Liver (tissue), 9 donors: ENCODE measurements around the gene KDM4C. TPM values are rescaled to one million over a fixed set of nuclear protein-coding genes. Genes with fewer than 3 reads are reported as not detected.

Source experiments
- DNase-seq: peaks from one replicate; pipeline ENCODE4 v3.0.0-alpha.2; 2017; ENCODE audit warnings: low spot score
- H3K27ac ChIP-seq, 2 donors: one replicate each; pipeline ENCODE4 v1.7.0; 2013; ENCODE audit warnings: inconsistent platforms in 2 of 2, low read length in 2 of 2, control low read depth in 1 of 2, low read depth in 1 of 2, mild to moderate bottlenecking in 1 of 2
- H3K27me3 ChIP-seq, 4 donors: one replicate each; pipeline versions ENCODE4 v1.6.1 to v1.7.0; 2013; ENCODE audit warnings: low read length in 3 of 4, inconsistent platforms in 1 of 4, mild to moderate bottlenecking in 1 of 4, moderate library complexity in 1 of 4; ENCODE audit not compliant: control insufficient read depth in 4 of 4, insufficient read depth in 4 of 4
- H3K36me3 ChIP-seq, 4 donors: one replicate each; pipeline versions ENCODE4 v1.6.1 to v1.7.0; 2013; ENCODE audit warnings: low read length in 3 of 4, mild to moderate bottlenecking in 3 of 4, low read depth in 1 of 4, moderate library complexity in 1 of 4; ENCODE audit not compliant: control insufficient read depth in 4 of 4, insufficient read depth in 3 of 4
- H3K4me1 ChIP-seq, 4 donors: one replicate each; pipeline versions ENCODE4 v1.6.1 to v1.7.0; 2013; ENCODE audit warnings: low read length in 3 of 4, mild to moderate bottlenecking in 3 of 4, moderate library complexity in 1 of 4; ENCODE audit not compliant: control insufficient read depth in 4 of 4, insufficient read depth in 4 of 4
- H3K4me3 ChIP-seq, 3 donors: one replicate each; pipeline versions ENCODE4 v1.6.1 to v1.7.0; 2013; ENCODE audit warnings: low read length in 3 of 3, control low read depth in 1 of 3, low read depth in 1 of 3, mild to moderate bottlenecking in 1 of 3
- H3K9ac ChIP-seq, 2 donors: one replicate each; pipeline ENCODE4 v1.7.0; 2013; ENCODE audit warnings: low read length in 2 of 2, mild to moderate bottlenecking in 2 of 2, moderate library complexity in 2 of 2, control low read depth in 1 of 2, low read depth in 1 of 2
- H3K9me3 ChIP-seq, 4 donors: one replicate each; pipeline versions ENCODE4 v1.6.1 to v1.7.0; 2013; ENCODE audit warnings: low read length in 3 of 4; ENCODE audit not compliant: control insufficient read depth in 4 of 4
- EGR1 ChIP-seq, 2 donors: IDR thresholded peaks; 2 replicates each; pipeline ENCODE4 v1.6.1; 2016 to 2018; ENCODE audit warnings: antibody characterized with exemption in 2 of 2, low read depth in 2 of 2
- FOXA1 ChIP-seq: IDR thresholded peaks from 2 replicates; pipeline ENCODE4 v1.6.1; 2016; ENCODE audit warnings: antibody characterized with exemption
- HNF4A ChIP-seq, 2 donors: conservative IDR thresholded peaks; 2 replicates each; pipeline ENCODE4 v1.6.1; 2016; ENCODE audit warnings: antibody characterized with exemption in 2 of 2, mild to moderate bottlenecking in 2 of 2
- HNF4G ChIP-seq: IDR thresholded peaks from 2 replicates; pipeline ENCODE4 v1.6.1; 2016; ENCODE audit warnings: antibody characterized with exemption
- RAD21 ChIP-seq, 2 donors: IDR thresholded peaks; 2 replicates each; pipeline ENCODE4 v1.6.1; 2016; ENCODE audit warnings: antibody characterized with exemption in 2 of 2, mild to moderate bottlenecking in 2 of 2
- RXRA ChIP-seq, 2 donors: IDR thresholded peaks; 2 replicates each; pipeline ENCODE4 v1.6.1; 2017 to 2018; ENCODE audit warnings: antibody characterized with exemption in 2 of 2, mild to moderate bottlenecking in 1 of 2
- WGBS: extraction: QIAGEN DNeasy Blood & Tissue Kit; methylation state at CpG from one replicate; pipeline ENCODE4 v1.1.7; 2013; 5-methylcytosine and 5-hydroxymethylcytosine counted together
- polyA plus RNA-seq, 2 donors: library from polyadenylated mRNA; stranded (reverse) in 1 of 2; unstranded in 1 of 2; fragments of 200-250 nt in 1 of 2; fragments of >200 nt in 1 of 2; fragmentation: Nextera tagmentation in 1 of 2; extraction: Ambion mirVana in 1 of 2; gene quantifications; one replicate each; pipeline versions ENCODE4 v1.2.1 to v1.2.3, GENCODE V29; 2013 to 2015
- total RNA-seq, 2 donors: library from RNA; depleted of rRNA; stranded (reverse); fragments of >200 nt; gene quantifications; one replicate each; pipeline ENCODE4 v1.2.3, GENCODE V29; 2014
- TF ChIP-seq, protein P1 (sequence below): fragments of 150-350 bp; IDR thresholded peaks from 2 replicates; pipeline ENCODE4 v1.5.1; 2017; ENCODE audit warnings: improper control_type of control experiment, low read depth, low read length; ENCODE audit not compliant: missing input control
- TF ChIP-seq, protein P2 (sequence below): IDR thresholded peaks from 2 replicates; pipeline ENCODE4 v1.6.1; 2016; ENCODE audit warnings: antibody characterized with exemption
- TF ChIP-seq, protein P3 (sequence below): IDR thresholded peaks from 2 replicates; pipeline ENCODE4 v1.6.1; 2016; ENCODE audit warnings: antibody characterized with exemption
- donor health status: healthy.
- donor health status: healthy.
- donor health status: healthy.
- donor health status: healthy.
- donor health status: healthy.

Gene KDM4C
- total and polyA plus RNA-seq, 4 donors = 4.3 to 40.2 (median 24.0) TPM

DNA sequence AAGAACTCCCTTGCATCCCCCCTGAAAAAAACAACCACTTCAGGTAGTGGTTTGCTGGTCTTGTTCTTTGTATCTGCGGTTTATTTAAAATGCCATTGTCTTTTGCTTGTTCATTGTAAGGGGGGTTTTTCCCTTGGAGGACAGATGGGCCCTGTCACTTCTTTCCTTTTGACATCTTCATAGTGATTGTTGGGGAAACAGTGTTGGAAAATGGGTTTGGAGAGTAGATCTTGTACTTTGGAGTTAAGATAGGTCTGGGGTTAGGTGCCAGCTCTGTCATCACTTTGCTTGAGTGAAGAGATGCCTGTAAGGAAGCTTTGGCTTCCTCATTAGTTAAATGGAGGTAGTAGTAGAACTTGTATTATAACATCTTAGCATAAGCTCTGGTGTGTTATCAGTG, 112.4 kb downstream of the KDM4C start:
- Histone ChIP-seq H3K4me1 (peaks cover 0 to 9% (median 7%) of the 10 kb centered on the region in 4 donors), H3K27ac (no peak overlapping the region), H3K27me3 (no peaks in the 10 kb centered on the region), H3K4me3 (no peak overlapping the region), H3K9me3 (no peaks in the 10 kb centered on the region), H3K9ac (no peak overlapping the region), H3K36me3 (no peaks in the 10 kb centered on the region)
- TF ChIP-seq, protein P1, sequence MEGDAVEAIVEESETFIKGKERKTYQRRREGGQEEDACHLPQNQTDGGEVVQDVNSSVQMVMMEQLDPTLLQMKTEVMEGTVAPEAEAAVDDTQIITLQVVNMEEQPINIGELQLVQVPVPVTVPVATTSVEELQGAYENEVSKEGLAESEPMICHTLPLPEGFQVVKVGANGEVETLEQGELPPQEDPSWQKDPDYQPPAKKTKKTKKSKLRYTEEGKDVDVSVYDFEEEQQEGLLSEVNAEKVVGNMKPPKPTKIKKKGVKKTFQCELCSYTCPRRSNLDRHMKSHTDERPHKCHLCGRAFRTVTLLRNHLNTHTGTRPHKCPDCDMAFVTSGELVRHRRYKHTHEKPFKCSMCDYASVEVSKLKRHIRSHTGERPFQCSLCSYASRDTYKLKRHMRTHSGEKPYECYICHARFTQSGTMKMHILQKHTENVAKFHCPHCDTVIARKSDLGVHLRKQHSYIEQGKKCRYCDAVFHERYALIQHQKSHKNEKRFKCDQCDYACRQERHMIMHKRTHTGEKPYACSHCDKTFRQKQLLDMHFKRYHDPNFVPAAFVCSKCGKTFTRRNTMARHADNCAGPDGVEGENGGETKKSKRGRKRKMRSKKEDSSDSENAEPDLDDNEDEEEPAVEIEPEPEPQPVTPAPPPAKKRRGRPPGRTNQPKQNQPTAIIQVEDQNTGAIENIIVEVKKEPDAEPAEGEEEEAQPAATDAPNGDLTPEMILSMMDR = no peak
- TF ChIP-seq, protein P2, sequence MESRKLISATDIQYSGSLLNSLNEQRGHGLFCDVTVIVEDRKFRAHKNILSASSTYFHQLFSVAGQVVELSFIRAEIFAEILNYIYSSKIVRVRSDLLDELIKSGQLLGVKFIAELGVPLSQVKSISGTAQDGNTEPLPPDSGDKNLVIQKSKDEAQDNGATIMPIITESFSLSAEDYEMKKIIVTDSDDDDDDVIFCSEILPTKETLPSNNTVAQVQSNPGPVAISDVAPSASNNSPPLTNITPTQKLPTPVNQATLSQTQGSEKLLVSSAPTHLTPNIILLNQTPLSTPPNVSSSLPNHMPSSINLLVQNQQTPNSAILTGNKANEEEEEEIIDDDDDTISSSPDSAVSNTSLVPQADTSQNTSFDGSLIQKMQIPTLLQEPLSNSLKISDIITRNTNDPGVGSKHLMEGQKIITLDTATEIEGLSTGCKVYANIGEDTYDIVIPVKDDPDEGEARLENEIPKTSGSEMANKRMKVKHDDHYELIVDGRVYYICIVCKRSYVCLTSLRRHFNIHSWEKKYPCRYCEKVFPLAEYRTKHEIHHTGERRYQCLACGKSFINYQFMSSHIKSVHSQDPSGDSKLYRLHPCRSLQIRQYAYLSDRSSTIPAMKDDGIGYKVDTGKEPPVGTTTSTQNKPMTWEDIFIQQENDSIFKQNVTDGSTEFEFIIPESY = no peak
- TF ChIP-seq FOXA1 (no peak), HNF4G (no peak)
- DNase-seq = no peak
- 97% methylated on average over 1 of the region's 1 CpG for WGBS

DNA sequence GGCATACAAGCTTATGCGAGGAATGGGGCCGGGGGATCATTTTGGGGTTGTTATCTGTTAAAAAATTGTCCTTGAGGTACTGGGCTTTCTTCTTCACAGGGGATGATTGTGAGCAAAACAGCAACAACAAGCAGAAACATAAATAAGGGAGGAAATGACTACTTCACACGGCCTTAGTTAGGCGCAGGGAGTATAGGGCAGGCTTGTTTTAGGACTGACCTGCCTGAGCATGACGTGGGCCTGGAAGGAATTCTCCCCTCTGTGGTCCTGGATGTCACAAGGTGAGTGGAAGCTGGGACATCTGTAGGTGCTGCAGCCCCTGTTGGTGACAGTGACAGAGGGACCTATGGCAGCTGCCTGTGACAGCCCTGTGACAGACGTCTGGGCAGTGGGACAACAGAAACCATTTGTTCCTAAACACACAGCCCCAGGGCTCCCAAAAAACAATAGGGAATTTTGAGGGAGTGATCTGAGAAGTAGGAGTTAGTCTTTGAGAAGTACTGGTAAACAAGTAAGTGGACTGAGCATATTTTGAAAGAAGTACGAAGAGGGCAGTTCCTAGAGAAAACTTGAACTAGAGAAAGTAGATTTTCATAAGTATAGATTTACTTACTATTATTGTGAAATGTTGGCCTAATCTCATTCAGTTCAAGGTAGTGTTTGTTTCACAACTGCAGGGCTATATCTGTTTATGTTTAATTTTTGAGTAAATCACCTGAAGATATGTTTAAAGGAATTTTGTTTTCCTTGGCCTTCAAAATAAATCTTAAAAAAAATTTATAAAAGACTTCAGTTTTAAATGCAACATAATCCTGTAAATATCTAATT, 113.1 kb downstream of the KDM4C start:
- H3K36me3 ChIP-seq = no peaks in the 10 kb centered on the region
- TF ChIP-seq, protein P2 = no peak
- TF ChIP-seq HNF4G (no peak), EGR1 (IDR thresholded peaks at IDR 0.05; ENCODE audit: low read depth in 2 of 2) (no peak), RXRA (IDR thresholded peaks at IDR 0.05) (peak; percentile 4 to 19), RAD21 (IDR thresholded peaks at IDR 0.05) (no peak), HNF4A (conservative IDR thresholded peaks at IDR 0.05) (peak in 1 of 2 donors; percentile 14)
- TF ChIP-seq, protein P3, sequence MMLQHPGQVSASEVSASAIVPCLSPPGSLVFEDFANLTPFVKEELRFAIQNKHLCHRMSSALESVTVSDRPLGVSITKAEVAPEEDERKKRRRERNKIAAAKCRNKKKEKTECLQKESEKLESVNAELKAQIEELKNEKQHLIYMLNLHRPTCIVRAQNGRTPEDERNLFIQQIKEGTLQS = no peak
- TF ChIP-seq, protein P1 = no peak
- no peaks in the 10 kb centered on the region for H3K9me3 ChIP-seq
- no peaks in the 10 kb centered on the region for H3K27me3 ChIP-seq
- no peak overlapping the region for H3K4me3 ChIP-seq
- WGBS = 84% methylated on average over 7 of the region's 7 CpGs
- no peak overlapping the region for H3K27ac ChIP-seq
- H3K4me1 ChIP-seq = peaks cover 0 to 9% (median 7%) of the 10 kb centered on the region in 4 donors
- no peak for DNase-seq
- H3K9ac ChIP-seq = no peak overlapping the region
